OCI-LY1 (cell line): ENCODE results near the gene LSAMP.

Experiments used
- EZH2 ChIP-seq: fragments of 200-600 bp; sonication (generic), shearing (Covaris generic); IDR thresholded peaks from 2 replicates; pipeline ENCODE4 v1.8.0; 2017; ENCODE audit warnings: borderline replicate concordance, mixed run types, mild to moderate bottlenecking, antibody characterized with exemption, low read length, moderate library complexity, mixed read lengths
- TF ChIP-seq, protein P1 (sequence below): fragments of 200-600 bp; sonication (generic), shearing (Covaris generic); IDR thresholded peaks from 2 replicates; pipeline ENCODE4 v1.5.1; 2017; ENCODE audit warnings: mild to moderate bottlenecking, antibody characterized with exemption, low read length, moderate library complexity, mixed read lengths

DNA sequence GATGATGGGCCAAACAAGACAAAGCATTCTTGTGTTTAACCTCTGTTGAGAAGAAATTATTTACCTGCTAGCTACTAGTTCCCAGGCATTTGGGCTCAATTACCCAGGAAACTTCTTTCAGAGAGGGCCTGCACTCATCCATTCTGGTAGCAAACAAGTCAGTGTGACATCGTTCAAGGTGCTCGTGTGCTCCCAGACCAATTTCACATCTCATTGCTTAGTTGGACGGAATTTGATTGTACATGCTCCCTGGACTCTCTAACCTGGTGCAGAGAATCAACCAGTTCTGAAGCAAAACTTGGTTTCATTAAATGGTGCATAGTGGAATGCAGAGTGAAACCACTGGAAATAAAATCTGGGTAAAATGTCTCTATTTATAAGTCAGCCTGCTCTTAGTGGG, 392.7 kb downstream of the LSAMP start:
- TF ChIP-seq, protein P1, sequence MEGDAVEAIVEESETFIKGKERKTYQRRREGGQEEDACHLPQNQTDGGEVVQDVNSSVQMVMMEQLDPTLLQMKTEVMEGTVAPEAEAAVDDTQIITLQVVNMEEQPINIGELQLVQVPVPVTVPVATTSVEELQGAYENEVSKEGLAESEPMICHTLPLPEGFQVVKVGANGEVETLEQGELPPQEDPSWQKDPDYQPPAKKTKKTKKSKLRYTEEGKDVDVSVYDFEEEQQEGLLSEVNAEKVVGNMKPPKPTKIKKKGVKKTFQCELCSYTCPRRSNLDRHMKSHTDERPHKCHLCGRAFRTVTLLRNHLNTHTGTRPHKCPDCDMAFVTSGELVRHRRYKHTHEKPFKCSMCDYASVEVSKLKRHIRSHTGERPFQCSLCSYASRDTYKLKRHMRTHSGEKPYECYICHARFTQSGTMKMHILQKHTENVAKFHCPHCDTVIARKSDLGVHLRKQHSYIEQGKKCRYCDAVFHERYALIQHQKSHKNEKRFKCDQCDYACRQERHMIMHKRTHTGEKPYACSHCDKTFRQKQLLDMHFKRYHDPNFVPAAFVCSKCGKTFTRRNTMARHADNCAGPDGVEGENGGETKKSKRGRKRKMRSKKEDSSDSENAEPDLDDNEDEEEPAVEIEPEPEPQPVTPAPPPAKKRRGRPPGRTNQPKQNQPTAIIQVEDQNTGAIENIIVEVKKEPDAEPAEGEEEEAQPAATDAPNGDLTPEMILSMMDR, result no peak
- TF ChIP-seq EZH2, result no peak
